HG03175 (cell line): ENCODE results near the gene CNNM4.

Experiments
- ATAC-seq: cut with Tn5 transposase; IDR thresholded peaks from one replicate; pipeline ENCODE4 v1.9.1; 2021; ENCODE audit warnings: mild to moderate bottlenecking, moderate library complexity; ENCODE audit not compliant: unreplicated experiment

The CNNM4 gene

GRCh38 chr2:96758987-96759386 is 1.7 kb upstream of the CNNM4 start:
- ATAC-seq, result no peak

DNA sequence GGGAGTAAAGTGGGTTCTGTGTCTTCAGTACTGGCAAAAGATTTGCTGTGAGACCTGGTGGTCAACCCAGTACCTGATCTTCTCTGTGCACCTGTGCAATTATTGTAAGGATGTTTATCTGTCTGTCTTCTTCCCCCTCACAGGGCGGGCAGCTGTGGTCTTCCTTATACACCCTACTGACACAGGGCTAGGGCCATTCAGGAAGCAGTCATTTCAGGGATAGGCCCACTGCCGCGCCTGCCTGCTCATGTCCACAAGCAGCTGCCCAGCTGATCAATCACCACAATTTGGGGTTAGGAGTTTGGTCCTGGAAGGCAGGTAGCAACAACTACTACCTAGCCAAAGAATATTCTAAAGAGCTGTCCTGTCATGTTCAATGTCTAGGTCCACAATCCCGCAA is 1.2 kb upstream of the CNNM4 start:
- ATAC-seq, result no peak

GRCh38 chr2:96760986-96761832 is 507 bp downstream of the CNNM4 start:
- ATAC-seq, result peak; percentile 17

DNA sequence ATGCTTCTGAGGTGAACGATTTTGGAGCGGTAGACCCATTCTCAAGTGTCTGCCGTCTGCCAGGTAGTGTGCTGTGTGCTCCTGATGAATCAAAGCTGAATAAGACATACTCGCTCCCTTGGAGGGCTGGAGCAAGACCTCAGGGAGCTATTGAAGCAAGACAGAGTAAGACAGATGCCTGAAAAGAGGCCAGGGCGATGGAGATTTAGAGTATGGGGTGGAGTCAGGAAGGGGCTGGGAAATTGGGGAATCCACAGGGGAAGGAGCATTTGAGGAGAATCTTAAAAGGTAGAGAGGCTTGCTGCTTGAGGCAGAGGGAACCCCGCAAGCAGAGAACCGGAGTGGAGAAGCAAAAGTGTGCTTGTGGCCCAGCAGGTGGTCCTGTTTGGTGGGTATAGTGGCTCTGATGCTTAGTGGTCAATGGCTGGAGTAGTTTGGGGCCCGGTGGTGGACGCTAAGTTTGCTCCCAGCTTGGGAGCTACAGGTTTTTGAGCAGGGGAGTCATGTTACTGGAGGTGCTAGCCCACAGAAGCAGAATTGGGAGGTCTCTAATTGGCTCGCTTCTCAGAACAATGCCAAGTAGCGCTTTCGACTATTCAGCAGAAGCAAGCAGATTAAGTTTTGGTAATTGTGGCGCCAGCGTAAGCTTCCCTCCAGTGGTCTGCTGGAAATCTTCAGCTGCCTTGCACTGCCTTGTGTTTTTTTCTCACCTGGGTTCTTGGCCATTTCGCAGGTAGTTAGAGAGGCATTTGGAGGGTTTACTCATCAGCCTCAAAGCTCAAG is 2.0 kb downstream of the CNNM4 start:
- no peak for ATAC-seq

DNA sequence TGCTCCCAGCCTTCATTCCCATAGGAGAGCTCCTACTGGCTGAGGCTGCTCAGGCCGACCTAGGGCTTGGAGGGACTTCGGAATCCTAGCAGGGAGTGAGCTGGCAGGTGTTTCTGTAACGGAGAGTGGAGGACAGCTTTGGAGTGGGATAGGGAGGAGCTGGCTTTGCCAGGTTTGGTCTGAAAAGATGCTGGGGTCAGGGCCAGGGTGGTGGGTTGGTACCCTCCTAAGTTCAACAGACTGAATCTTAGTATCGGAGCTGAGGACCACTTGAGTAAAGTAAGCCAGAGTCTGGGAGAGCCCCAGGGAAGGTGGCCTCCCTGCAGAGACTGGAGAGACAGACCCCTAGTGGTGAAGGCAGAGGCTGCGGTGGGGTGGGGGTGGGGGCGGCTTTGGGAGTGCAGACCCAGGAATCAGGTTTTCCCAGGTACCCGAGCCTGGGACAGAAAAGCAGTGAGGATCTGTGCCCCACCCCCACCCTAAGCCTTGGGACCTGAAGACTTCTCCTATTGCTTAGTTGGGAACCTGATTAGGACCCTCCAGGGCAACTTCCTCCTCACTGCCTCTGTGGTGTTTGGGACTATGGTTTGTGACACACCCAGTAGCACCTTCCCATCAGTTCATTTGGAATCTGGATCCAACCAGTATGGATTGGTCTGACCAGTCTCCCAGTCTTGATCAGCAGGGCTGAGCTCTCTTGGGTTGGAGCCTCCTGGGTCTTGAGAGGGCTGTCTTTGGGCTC is 3.0 kb downstream of the CNNM4 start:
- ATAC-seq, result no peak

DNA sequence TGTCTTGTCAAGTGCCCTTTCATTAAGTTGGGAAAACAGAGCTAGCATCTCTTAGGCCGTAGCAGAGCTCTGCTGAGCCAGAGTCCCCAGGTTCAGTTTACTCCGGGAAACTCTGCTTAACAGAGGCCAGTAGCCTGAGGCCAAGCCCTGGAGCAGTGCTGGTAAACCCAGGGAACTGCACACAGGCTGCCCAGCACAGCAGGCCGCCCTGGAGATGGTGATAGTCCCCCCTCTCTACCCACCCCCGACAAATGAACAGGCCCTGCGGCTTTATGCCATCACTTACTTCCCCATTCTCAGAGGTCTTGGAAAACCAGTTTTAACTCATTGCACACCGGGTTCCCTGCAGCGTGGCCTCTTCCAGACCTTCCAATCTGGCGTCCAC is 3.5 kb downstream of the CNNM4 start:
- no peak for ATAC-seq

DNA sequence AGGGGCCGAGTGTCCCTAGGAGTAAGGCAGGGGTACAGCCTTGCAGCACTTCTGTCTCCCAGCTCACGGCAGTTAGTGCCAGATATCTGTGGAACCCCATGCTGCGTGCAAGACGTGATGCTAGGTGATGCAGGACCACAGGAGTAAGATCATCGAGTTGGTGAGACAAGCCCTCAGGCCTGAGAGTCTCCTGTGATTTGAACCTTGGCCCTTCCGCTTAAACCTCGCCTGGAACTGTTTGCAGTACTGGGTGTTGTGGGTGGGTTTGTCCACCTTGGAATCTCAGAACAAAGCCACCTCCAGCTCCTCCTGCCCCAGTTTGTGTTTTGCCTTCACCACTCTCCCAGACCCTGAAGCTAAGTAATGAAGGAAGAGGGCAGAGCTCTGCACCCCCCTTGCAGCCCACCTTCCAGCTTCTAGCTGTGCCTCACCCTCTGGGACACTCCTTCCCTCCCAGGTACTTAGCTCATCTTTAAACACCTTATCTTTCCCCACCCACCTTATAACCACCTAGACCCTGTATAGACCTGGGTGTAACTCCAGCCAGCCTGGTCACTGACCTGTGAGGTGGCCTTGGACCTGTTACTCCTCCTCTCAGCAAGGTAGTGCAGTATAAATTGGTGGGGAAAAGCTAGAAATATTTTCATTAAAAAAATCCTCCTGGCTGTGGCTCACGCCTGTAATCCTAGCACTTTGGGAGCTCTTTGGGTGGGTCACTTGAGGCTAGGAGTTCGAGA is 6.6 kb downstream of the CNNM4 start:
- ATAC-seq, result no peak

- no peak for ATAC-seq
These were observed 7.4 kb downstream of the CNNM4 start for GRCh38 chr2:96768083-96768561.

DNA sequence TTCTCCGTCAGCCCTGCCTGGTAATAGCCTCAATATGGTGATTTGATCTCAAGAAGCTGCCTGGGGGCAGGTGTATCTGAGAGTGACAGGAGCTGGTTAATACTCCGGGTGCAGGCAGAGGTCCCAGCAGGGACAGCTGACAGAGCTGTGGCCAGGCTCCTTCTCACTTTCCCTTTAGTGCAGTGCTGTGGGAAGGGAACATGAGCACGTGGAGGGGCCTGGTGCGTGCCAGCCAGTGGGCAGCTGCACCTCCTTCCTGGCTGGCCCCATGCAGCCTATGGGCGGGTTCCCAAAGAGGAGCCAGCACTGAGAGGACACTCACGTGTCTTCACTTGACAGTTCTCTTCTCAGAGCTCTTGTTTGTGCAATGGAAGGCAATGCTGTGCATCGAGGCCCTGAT is 9.1 kb downstream of the CNNM4 start:
- no peak for ATAC-seq

DNA sequence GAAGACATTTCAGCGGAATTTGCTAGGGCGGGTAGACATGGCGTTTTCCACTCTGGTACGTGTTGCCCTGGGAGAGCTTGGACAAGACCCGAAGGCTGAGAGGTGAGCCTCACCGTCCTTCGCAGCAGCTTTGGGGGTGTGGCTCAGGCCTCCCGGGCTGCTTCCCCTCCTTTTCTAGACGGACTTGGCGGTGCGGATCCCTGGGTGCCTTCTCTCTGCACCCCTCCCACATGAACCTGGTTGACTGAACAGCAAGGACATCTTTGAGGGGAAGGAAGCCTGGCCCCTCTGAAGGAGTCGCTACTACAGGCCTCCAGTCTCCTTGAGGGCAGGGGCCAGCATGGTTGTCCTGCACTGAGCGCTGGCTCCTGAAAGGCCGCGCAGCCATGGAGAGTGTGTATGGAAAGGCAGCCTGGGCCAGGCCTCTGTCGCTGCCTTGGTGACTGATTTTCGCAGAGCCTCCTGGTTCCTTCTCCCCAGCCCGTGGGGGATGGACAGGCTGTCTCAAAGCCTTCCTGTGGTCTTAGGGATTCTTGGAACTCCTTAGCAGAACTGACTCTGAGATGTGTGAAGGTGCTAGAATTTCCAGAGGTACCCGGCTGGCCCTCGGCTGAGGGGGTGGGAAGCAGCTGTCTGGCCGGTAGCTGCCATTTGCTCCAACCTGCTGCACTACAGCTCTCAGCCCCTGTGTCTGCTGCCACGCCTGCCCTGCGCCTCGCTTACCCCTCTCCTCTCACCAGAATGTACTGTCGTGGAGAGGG is 9.9 kb downstream of the CNNM4 start:
- no peak for ATAC-seq

DNA sequence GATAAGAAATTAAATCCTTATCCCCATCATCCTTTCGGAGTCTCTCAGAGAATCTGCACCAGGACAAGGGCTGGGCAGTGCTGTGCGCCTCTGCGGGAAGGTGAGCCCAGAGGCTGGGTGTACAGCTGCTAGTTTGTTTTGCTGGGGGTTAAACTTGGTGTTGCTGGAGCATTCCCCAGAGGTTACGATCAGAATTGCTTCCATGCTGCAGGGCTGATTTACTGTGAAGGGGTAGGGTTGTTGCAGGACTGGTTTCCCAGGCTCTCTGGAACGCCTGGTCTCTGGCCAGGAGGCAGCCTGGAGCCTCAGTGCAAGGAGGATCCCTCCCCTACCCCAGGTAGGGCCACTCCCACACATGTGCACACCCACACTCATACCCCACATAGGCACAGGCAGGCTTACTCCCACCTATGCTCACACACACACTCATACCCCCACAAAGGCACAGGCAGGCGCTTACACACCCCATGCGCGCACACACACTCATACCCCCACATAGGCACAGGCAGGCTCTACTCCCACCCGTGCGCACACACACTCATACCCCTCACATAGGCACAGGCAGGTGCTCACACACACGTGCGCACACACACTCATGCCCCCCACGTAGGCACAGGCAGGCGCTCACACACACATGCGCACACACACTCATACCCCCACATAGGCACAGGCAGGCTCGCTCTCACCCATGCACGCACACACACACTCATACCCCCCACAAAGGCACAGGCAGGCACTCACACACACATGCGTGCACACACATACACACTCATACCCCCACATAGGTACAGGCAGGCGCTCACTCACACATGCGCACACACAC is 11.3 kb downstream of the CNNM4 start:
- no peak for ATAC-seq

- no peak for ATAC-seq
These were observed 12.4 kb downstream of the CNNM4 start for GRCh38 chr2:96772903-96773671.

DNA sequence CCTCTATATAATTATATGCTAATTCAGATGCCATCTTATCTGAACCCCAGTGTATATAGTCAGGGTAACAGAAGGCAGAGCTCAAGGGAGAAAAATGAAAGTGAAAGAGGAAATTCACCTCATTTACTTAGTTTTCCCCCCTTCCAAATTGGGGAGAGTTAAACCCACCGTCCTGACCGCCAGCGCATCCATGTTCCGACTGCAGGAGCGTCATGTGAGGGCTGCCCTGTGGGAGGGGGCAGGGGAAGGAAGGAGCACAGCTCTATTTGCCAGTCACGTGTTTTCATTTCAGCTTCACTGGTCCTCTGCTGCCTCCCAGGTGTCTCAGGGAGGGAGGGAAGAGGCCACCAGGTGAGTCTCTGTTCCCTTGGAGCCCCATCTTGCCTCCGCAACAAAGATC is 13.2 kb downstream of the CNNM4 start:
- ATAC-seq, result peak; percentile 54

GRCh38 chr2:96775160-96775559 is 14.5 kb downstream of the CNNM4 start:
- no peak for ATAC-seq

- no peak for ATAC-seq
These were observed 22.7 kb downstream of the CNNM4 start for GRCh38 chr2:96783388-96783787.

DNA sequence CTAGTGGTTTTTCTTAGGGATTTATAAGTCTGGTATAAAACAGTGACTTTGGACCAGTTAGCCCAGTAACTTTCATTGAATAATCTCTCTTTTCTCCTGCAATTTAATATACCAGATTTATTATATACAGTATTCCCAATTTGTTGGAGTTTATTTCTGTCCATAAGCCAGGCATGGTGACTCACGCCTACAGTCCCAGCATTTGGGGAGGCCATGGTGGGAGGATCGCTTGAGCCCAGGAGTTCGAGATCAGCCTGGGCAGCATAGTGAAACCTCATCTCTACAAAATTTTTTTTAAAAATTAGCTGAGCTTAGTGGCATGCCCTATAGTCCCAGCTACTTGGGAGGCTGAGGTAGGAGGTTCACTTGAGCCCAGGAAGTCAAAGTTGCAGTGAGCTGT is 26.7 kb downstream of the CNNM4 start:
- ATAC-seq, result no peak

GRCh38 chr2:96788442-96789244 is 27.9 kb downstream of the CNNM4 start:
- no peak for ATAC-seq

DNA sequence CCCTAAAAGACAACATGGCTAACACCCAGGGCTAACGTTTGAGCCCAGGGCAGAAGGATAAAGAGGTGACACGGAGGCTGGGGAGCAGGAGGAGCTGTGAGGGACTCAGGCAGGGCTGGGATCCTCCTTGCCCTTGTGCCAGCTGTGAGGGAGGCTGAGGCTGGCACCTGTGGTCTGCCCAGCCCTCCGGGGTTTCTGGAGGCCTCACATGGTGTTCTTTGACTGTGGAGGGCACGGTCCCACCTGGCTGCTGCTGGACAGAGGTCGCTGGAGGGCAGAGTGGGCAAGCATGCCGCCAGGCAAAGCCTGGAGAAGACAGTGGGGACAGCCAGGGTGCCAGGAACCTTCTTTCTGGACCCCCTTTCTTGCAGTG is 28.5 kb downstream of the CNNM4 start:
- no peak for ATAC-seq
